Measurements from ENCODE around the gene DNER. TPM values are rescaled to one million over a fixed set of nuclear protein-coding genes. Genes with fewer than 3 reads are reported as not detected.

Gene DNER, protein sequence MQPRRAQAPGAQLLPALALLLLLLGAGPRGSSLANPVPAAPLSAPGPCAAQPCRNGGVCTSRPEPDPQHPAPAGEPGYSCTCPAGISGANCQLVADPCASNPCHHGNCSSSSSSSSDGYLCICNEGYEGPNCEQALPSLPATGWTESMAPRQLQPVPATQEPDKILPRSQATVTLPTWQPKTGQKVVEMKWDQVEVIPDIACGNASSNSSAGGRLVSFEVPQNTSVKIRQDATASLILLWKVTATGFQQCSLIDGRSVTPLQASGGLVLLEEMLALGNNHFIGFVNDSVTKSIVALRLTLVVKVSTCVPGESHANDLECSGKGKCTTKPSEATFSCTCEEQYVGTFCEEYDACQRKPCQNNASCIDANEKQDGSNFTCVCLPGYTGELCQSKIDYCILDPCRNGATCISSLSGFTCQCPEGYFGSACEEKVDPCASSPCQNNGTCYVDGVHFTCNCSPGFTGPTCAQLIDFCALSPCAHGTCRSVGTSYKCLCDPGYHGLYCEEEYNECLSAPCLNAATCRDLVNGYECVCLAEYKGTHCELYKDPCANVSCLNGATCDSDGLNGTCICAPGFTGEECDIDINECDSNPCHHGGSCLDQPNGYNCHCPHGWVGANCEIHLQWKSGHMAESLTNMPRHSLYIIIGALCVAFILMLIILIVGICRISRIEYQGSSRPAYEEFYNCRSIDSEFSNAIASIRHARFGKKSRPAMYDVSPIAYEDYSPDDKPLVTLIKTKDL
- total RNA-seq, result 0.43 and 0.83 TPM in 2 replicates

DNA sequence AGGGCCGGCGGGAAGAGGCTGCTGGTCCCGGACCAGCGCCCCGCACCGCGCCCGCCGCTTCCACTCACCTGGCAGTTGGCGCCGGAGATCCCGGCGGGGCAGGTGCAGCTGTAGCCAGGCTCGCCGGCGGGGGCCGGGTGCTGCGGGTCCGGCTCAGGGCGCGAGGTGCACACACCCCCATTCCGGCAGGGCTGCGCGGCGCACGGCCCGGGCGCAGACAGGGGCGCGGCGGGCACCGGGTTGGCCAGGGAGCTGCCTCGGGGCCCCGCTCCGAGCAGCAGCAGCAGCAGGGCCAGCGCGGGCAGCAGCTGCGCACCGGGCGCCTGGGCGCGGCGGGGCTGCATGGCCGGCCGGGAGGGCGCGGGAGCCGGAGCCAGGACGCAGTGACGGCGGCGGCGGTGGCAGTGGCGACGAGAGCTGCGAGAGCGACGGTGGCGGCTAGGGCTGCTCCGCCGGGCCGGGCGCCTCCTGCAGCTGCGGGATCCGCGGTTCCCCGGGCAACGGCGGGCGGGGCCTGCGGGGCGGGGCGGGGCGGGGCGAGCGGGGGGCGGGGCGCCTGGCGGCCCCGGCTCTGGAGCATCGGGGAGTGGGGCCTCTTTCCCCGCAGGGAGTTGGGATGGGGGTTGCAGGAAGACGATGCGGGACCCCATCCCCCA is at the start of gene DNER:
DNER (minus strand) TSS at position 476 of the 656 bp plus-strand sequence; CDS start at position 344, 132 bp downstream.

Other genes with a start within 250 kb of the DNER start
- gene TRIP12, start 207.5 kb upstream of the DNER start, total RNA-seq, result 213 and 259 TPM in 2 replicates
- 2.3 and 3.8 TPM in 2 replicates for gene FBXO36, start 207.9 kb upstream of the DNER start, total RNA-seq

Measured in smooth muscle cell of bladder (primary cell).